HG02642 (cell line): ENCODE measurements around the gene CDK16.
"Not testable (repeated sequence)": the region's sequence is repeated elsewhere in the genome, so short reads cannot be mapped to it uniquely, and the experiment has no call there.

Source experiments
- ATAC-seq: cut with Tn5 transposase; IDR thresholded peaks from one replicate; pipeline ENCODE4 v1.9.1; 2021; ENCODE audit warnings: mild to moderate bottlenecking; ENCODE audit not compliant: unreplicated experiment, poor library complexity

The CDK16 gene

GRCh38 chrX:47245156-47245555 lies 26.7 kb downstream of the CDK16 start:
- no peak for ATAC-seq

GRCh38 chrX:47247206-47247998 lies 28.9 kb downstream of the CDK16 start:
- ATAC-seq, result no peak

GRCh38 chrX:47247999-47248320 lies 29.5 kb downstream of the CDK16 start:
- ATAC-seq, result no peak

- ATAC-seq, result no peak
These were observed 30.1 kb downstream of the CDK16 start for GRCh38 chrX:47248576-47248975.

GRCh38 chrX:47250017-47250347 lies 31.5 kb downstream of the CDK16 start:
- ATAC-seq, result no peak

- ATAC-seq, result not testable (repeated sequence)
These were observed 39.1 kb downstream of the CDK16 start for GRCh38 chrX:47257620-47258019.

- ATAC-seq, result no peak
These were observed 46.1 kb downstream of the CDK16 start for GRCh38 chrX:47264483-47265173.

- ATAC-seq, result no peak
These were observed 48.2 kb downstream of the CDK16 start for GRCh38 chrX:47266643-47267042.

GRCh38 chrX:47272013-47272408 lies 53.5 kb downstream of the CDK16 start:
- ATAC-seq, result no peak

- ATAC-seq, result no peak
These were observed 54.7 kb downstream of the CDK16 start for GRCh38 chrX:47273011-47273730.

- no peak for ATAC-seq
These were observed 60.2 kb downstream of the CDK16 start for GRCh38 chrX:47278691-47279090.
